Measurements from ENCODE around the gene HDLBP. TPM values are rescaled to one million over a fixed set of nuclear protein-coding genes. Genes with fewer than 3 reads are reported as not detected.

The HDLBP gene
- total RNA-seq, 1 donor, result 929 TPM

DNA sequence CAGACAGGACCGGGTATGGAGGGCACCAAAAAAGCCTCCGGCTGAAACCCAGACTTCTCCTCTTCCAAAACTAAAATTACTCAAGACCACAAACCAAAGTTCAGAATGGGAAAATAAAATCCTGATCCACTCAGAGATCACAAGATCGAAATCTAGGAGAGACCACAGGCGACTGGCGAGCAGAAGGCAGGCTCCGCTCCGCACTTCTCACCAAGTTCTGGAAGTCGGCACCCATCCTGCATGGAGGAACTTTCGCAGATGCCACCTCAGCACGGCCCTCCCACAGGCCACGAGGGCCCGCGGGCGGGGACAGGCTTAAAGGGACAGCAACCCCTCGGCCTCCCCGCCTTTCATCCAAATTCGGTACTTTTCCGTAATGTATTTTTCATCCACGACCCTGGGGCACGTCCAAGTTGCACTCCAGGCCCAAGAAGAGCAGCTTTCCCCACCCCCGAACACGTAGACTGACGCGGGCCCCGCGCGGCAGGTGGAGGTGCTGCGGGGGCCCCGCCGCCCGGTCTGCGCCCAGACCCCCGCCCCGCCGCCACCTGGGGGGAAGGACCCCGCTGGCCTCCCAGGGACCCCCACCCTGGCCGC lies 43.7 kb downstream of the HDLBP start:
- peak; percentile 83 for DNase-seq (ENCODE audit: low read depth)
- H3K4me3 ChIP-seq (ENCODE audit: low read depth, low read length), result peak overlapping the region; percentile 80
- TF ChIP-seq, protein P1, sequence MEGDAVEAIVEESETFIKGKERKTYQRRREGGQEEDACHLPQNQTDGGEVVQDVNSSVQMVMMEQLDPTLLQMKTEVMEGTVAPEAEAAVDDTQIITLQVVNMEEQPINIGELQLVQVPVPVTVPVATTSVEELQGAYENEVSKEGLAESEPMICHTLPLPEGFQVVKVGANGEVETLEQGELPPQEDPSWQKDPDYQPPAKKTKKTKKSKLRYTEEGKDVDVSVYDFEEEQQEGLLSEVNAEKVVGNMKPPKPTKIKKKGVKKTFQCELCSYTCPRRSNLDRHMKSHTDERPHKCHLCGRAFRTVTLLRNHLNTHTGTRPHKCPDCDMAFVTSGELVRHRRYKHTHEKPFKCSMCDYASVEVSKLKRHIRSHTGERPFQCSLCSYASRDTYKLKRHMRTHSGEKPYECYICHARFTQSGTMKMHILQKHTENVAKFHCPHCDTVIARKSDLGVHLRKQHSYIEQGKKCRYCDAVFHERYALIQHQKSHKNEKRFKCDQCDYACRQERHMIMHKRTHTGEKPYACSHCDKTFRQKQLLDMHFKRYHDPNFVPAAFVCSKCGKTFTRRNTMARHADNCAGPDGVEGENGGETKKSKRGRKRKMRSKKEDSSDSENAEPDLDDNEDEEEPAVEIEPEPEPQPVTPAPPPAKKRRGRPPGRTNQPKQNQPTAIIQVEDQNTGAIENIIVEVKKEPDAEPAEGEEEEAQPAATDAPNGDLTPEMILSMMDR (IDR thresholded peaks at IDR 0.05; ENCODE audit: insufficient read depth, low read length), result no peak

DNA sequence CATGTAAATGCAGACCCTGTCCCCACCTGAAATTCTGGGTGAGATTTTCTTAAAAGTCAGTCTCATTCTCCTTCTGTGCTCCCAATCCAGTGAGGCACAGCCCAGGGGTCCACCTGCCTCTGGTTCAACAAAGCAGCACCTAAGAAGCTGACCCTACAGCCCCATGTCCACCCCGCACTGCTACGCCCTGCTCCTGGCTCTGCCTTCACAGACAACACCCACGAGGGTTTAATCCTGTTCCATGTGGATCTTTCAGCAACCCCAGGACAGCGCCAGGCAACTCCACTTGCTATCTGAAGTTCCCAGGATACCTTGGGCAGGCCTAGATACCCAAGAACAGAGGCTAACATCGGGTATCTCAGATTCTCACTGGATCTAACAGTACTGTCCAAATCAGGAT lies 44.9 kb downstream of the HDLBP start:
- peak overlapping the region; percentile 80 for H3K4me3 ChIP-seq (ENCODE audit: low read depth, low read length)
- TF ChIP-seq, protein P1 (IDR thresholded peaks at IDR 0.05; ENCODE audit: insufficient read depth, low read length), result no peak
- peak; percentile 26 for DNase-seq (ENCODE audit: low read depth)

GRCh38 chr2:241269707-241270520 lies 45.6 kb downstream of the HDLBP start:
- TF ChIP-seq, protein P1 (IDR thresholded peaks at IDR 0.05; ENCODE audit: insufficient read depth, low read length), result no peak
- H3K4me3 ChIP-seq (ENCODE audit: low read depth, low read length), result peak overlapping the region; percentile 80
- DNase-seq (ENCODE audit: low read depth), result no peak

DNA sequence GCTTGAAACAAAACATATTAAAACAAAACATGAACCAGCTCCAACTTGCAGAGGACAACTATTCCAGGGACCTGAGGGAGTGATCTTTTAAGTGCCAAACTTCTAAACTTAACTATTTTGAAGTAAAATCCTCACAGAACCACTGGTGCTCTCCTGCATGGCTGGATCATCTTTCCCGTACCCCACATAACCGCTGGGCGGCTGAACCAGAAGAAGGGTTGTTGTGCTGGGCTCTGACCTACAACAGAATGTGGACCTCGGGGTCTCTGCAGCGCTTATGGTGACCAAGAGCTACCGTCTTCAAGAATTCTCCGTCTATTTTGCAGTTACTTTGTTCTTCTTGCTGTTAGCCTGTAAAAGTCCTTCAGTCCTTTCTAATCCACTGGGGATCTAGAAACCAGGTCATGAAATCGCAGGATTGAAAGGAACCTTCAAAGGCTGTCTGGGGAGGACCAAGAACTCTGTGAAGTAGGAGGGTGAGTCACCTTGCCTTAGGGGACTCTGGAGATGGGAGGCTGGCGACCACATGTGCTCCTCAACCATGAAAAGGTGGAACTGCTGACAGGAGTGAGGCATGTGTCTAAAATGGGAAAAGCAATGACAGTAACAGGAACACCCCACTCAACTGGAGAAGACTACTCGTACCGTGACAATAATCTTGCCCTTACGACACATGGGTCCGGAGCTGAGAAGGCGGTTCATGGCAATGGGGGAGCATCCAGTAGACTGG lies 46.6 kb downstream of the HDLBP start:
- DNase-seq (ENCODE audit: low read depth), result peak; percentile 29
- TF ChIP-seq, protein P1 (IDR thresholded peaks at IDR 0.05; ENCODE audit: insufficient read depth, low read length), result no peak
- H3K4me3 ChIP-seq (ENCODE audit: low read depth, low read length), result peak overlapping the region; percentile 10

DNA sequence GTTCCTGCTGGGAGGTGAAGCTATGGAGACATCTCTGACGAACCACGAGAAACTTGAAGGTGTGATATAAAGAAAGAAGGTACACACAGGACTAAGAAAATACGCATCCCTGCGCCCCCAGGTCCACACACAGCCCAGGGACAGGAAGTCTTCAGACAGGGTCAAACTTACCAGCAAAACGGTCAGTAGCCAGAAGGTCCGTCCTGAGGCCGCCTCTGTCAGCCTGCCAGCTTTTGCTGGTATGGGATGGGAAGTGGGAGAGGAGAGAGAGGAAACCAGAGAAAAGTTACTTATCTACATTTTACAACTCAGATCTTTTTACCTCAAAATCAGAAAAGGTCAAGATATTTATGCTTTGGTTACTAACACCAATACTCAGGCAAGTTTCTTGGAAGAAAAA lies 47.2 kb downstream of the HDLBP start:
- H3K4me3 ChIP-seq (ENCODE audit: low read depth, low read length), result no peak overlapping the region
- TF ChIP-seq, protein P1 (IDR thresholded peaks at IDR 0.05; ENCODE audit: insufficient read depth, low read length), result no peak
- DNase-seq (ENCODE audit: low read depth), result peak; percentile 28

GRCh38 chr2:241267249-241268067 lies 48.0 kb downstream of the HDLBP start:
- no peak overlapping the region for H3K4me3 ChIP-seq (ENCODE audit: low read depth, low read length)
- TF ChIP-seq, protein P1 (IDR thresholded peaks at IDR 0.05; ENCODE audit: insufficient read depth, low read length), result no peak
- DNase-seq (ENCODE audit: low read depth), result no peak

All from fibroblast of the aortic adventitia (primary cell).